ENCODE data around the gene PDZD2.

The PDZD2 gene

GRCh38 chr5:31832966-31833365 lies 194.0 kb downstream of the PDZD2 start:
- DNase-seq: no peak

GRCh38 chr5:31833710-31834109 lies 194.8 kb downstream of the PDZD2 start:
- DNase-seq: no peak

- no peak for DNase-seq
Measured at GRCh38 chr5:31844622-31845345, 205.9 kb downstream of the PDZD2 start.

- peak; percentile 57 for DNase-seq
Measured at GRCh38 chr5:31845361-31845760, 206.4 kb downstream of the PDZD2 start.

- DNase-seq: peak; percentile 65
Measured at GRCh38 chr5:31846934-31847333, 208.0 kb downstream of the PDZD2 start.

GRCh38 chr5:31847354-31847753 lies 208.4 kb downstream of the PDZD2 start:
- no peak for DNase-seq

- DNase-seq: no peak
Measured at GRCh38 chr5:31850981-31851689, 212.2 kb downstream of the PDZD2 start.

GRCh38 chr5:31853398-31854135 lies 214.6 kb downstream of the PDZD2 start:
- no peak for DNase-seq

- no peak for DNase-seq
Measured at GRCh38 chr5:31854181-31855133, 215.5 kb downstream of the PDZD2 start.

- DNase-seq: no peak
Measured at GRCh38 chr5:31855134-31856040, 216.5 kb downstream of the PDZD2 start.

- no peak for DNase-seq
Measured at GRCh38 chr5:31859096-31859495, 220.2 kb downstream of the PDZD2 start.

- no peak for DNase-seq
Measured at GRCh38 chr5:31860278-31860677, 221.3 kb downstream of the PDZD2 start.

GRCh38 chr5:31860726-31861433 lies 221.9 kb downstream of the PDZD2 start:
- DNase-seq: no peak

- no peak for DNase-seq
Measured at GRCh38 chr5:31861601-31862000, 222.7 kb downstream of the PDZD2 start.

- no peak for DNase-seq
Measured at GRCh38 chr5:31863991-31864411, 225.1 kb downstream of the PDZD2 start.

- DNase-seq: no peak
Measured at GRCh38 chr5:31866166-31866565, 227.2 kb downstream of the PDZD2 start.

GRCh38 chr5:31867219-31867618 lies 228.3 kb downstream of the PDZD2 start:
- DNase-seq: no peak

- DNase-seq: no peak
Measured at GRCh38 chr5:31880449-31880848, 241.5 kb downstream of the PDZD2 start.

- DNase-seq: no peak
Measured at GRCh38 chr5:31884896-31885295, 246.0 kb downstream of the PDZD2 start.

GRCh38 chr5:31886206-31886605 lies 247.3 kb downstream of the PDZD2 start:
- no peak for DNase-seq

- DNase-seq: no peak
Measured at GRCh38 chr5:31887556-31887955, 248.6 kb downstream of the PDZD2 start.

Measured in hematopoietic multipotent progenitor cell treated with erythropoietin and hydrocortisone succinate and interleukin-3 and kit ligand, for 6 days (in vitro differentiated cells).